Activated naive CD8-positive, alpha-beta T cell treated with anti-CD3 and anti-CD28 coated beads for 36 hours (primary cell): ENCODE measurements around the gene MLLT3. TPM values are rescaled to one million over a fixed set of nuclear protein-coding genes. Genes with fewer than 3 reads are reported as not detected.

ENCODE experiments used
- DNase-seq: peaks from one replicate; pipeline ENCODE4 v3.0.0; 2021
- H3K27ac Mint-ChIP-seq: one replicate; pipeline ENCODE4 v1.8.0; 2022; ENCODE audit warnings: mild to moderate bottlenecking, moderate library complexity, mixed read lengths
- H3K27me3 Mint-ChIP-seq: one replicate; pipeline ENCODE4 v1.8.0; 2022; ENCODE audit warnings: mild to moderate bottlenecking, mixed read lengths
- H3K36me3 Mint-ChIP-seq: one replicate; pipeline ENCODE4 v1.8.0; 2021; ENCODE audit warnings: mild to moderate bottlenecking, mixed read lengths
- H3K4me1 Mint-ChIP-seq: one replicate; pipeline ENCODE4 v1.8.0; 2021; ENCODE audit warnings: mixed read lengths
- H3K4me3 Mint-ChIP-seq: one replicate; pipeline ENCODE4 v1.8.0; 2022; ENCODE audit warnings: mild to moderate bottlenecking, moderate library complexity, mixed read lengths
- H3K9me3 Mint-ChIP-seq: one replicate; pipeline ENCODE4 v1.8.0; 2022; ENCODE audit warnings: mixed read lengths
- total RNA-seq, 2 experiments: library from RNA; stranded (reverse); gene quantifications; one replicate each; pipeline ENCODE4 v1.2.3, GENCODE V29; 2021

The MLLT3 gene
- total RNA-seq, 2 experiments from 2014 or later: 68.0 to 69.9 TPM

DNA sequence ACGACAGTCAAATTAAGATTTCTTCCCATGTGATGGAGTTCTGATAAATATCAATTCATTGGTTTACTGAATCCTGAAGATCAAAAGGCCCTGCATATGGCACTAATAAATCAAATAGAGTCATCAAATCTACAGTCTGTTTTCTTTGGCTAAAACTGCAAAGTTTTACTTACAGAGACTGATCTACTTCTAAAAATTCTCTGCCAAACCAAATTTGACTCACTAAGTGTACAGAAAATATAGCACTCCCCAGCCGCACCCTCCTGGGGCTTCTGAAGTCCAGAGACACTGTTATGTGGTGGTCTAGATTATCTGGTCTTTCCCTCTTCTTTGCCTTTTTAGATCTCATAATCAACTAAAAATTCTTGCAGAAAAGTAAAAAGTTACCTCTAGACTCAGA lies 237.7 kb downstream of the MLLT3 start:
- Mint-ChIP-seq H3K27me3 (no peaks in the 10 kb centered on the region), H3K9me3 (peaks cover 6% of the 10 kb centered on the region), H3K27ac (no peak overlapping the region), H3K36me3 (peaks cover 20% of the 10 kb centered on the region), H3K4me3 (no peak overlapping the region), H3K4me1 (peaks cover 24% of the 10 kb centered on the region)
- no peak for DNase-seq

DNA sequence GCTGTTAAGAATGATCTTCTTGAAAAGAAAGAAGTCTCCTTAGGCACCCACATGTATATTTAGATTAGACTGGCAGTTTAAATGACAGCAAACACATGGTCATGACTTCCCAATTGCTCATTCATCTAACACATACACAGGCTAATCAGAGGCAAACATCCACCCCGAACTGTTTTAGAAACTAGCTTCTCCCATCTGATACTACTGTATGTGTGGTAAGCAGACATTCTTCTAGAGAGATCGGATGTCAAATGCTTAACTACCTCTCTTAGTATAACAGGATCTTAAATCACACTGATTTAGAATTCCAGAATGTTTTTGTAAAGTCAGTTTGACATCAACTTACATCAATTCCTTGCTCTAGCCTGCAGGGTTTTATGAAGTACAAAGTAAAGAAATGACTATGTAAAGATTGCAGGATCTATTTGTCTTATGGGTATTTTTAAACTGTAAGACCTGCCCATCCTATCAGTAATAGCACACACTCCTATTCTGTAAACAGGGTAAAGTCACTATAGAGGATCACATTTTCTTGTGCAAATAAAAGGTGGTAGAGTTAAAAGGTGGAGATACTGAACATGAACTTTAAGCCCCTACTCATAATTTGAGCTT lies 239.7 kb downstream of the MLLT3 start:
- no peak for DNase-seq
- Mint-ChIP-seq H3K27me3 (no peaks in the 10 kb centered on the region), H3K4me1 (peaks cover 35% of the 10 kb centered on the region), H3K9me3 (no peaks in the 10 kb centered on the region), H3K4me3 (no peak overlapping the region), H3K27ac (no peak overlapping the region), H3K36me3 (peaks cover 13% of the 10 kb centered on the region)

DNA sequence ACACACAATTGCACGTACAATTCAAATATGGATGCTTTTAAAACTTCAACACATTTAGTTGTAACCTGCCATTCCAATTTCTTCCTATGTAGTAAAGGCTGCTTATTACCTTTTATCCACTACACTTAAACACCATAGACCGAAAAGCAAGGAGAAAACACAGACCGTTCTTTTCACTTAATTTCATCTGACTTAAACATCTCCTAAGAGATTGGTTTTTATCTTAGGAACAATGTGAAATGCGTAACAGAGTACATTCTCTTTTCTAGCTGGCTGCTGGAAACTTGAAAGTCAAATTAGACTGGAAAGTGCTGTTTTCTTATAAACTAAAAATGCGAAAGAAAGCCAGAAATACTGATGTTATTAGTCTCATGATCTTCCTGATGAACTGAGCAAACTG lies 241.8 kb downstream of the MLLT3 start:
- Mint-ChIP-seq H3K36me3 (peaks cover 21% of the 10 kb centered on the region), H3K27ac (no peak overlapping the region), H3K9me3 (no peaks in the 10 kb centered on the region), H3K4me1 (peaks cover 48% of the 10 kb centered on the region), H3K27me3 (no peaks in the 10 kb centered on the region), H3K4me3 (no peak overlapping the region)
- no peak for DNase-seq

DNA sequence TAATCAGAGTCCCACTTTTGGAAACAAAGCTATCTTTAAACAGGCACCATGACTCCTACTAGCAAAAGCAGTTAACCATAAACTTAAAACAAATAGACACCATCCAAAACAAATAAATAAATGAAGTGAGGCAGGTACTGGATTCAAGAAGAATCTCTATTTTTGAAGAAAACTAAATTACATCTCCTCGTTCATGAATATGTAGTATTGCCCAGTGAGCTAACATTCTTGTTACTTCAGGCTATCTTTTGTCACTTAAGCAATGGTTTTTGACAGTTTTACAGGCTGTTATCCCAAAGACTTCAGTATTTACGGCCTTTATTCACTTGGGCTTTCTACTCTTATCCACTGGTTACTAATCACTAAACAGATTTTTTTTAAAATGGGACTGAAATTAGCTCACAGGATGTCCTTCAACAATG lies 242.5 kb downstream of the MLLT3 start:
- Mint-ChIP-seq H3K4me1 (peaks cover 48% of the 10 kb centered on the region), H3K27ac (no peak overlapping the region), H3K36me3 (peaks cover 27% of the 10 kb centered on the region), H3K4me3 (no peak overlapping the region), H3K9me3 (no peaks in the 10 kb centered on the region), H3K27me3 (no peaks in the 10 kb centered on the region)
- no peak for DNase-seq

DNA sequence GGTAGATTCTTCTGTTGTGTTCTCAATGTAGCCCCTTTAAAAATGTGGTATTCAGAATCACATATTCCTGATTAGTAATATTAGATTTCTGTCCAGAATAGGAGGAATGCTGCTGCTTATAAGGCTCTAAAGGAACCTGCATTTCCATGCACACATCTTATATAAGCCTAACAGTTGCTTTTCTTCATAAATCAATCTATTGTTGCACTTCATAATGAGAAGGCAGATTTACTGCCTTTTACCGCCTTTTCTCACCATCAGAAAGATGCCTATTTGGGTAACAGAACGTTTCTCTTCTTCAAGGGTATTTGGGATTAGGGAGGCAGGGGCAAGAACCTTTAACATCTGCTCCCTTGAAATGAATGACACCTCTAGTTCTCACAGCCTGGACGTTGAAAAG lies 243.4 kb downstream of the MLLT3 start:
- H3K27ac Mint-ChIP-seq: no peak overlapping the region
- H3K27me3 Mint-ChIP-seq: no peaks in the 10 kb centered on the region
- no peak for DNase-seq
- H3K4me3 Mint-ChIP-seq: no peak overlapping the region
- peaks cover 49% of the 10 kb centered on the region for H3K4me1 Mint-ChIP-seq
- H3K36me3 Mint-ChIP-seq: peaks cover 29% of the 10 kb centered on the region
- H3K9me3 Mint-ChIP-seq: no peaks in the 10 kb centered on the region

DNA sequence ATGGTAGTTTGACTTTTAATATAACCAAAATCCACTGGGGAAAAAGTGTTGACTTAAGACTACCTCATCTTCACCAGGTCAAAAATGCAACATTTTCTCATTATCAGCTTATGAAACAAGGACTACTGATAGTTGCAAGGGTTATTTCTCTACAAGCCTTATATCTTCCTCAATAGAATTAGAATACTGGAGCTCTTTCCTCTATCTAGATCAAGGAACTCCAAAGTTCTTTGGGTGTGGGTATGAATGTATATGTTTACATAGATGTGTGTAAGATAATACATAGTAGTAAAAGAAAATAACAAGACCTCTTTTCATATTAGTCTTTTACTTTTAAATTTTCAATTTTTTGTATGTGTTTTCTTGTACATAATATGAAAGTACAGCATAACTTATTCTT lies 244.5 kb downstream of the MLLT3 start:
- Mint-ChIP-seq H3K36me3 (peaks cover 29% of the 10 kb centered on the region), H3K27me3 (no peaks in the 10 kb centered on the region), H3K4me1 (peaks cover 52% of the 10 kb centered on the region), H3K27ac (no peak overlapping the region), H3K9me3 (no peaks in the 10 kb centered on the region), H3K4me3 (no peak overlapping the region)
- no peak for DNase-seq

DNA sequence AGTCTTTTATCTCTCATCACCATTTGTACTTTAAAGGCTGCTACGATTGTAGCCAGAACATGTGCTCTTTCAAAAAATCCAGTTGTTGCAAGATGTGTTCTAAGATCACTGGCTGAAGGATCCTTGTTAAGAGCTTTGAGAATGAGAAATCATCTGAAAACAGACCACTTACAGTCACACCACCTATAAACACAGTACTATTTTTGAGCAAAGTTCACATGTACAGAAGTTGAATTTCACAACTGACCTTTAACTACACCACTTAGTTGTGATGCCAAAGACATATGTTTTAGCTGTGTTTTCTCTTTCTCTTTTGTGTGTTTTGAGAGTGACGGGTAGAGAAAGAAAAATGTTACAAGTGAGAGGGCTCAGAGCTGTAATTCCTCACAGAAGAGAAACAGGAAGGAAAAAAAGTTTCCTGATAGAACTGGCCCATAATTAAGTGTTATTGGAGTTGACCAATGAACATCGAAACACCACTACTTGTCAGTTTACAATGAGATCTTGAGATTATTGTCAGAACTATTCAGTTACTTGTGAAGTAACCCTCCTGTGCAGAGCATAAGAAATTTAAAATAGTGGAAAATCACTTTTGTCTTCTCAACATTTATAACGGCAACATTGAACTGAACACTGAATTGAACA lies 245.4 kb downstream of the MLLT3 start:
- Mint-ChIP-seq H3K27me3 (no peaks in the 10 kb centered on the region), H3K27ac (no peak overlapping the region), H3K36me3 (peaks cover 30% of the 10 kb centered on the region), H3K9me3 (no peaks in the 10 kb centered on the region), H3K4me3 (no peak overlapping the region), H3K4me1 (peaks cover 46% of the 10 kb centered on the region)
- DNase-seq: no peak

DNA sequence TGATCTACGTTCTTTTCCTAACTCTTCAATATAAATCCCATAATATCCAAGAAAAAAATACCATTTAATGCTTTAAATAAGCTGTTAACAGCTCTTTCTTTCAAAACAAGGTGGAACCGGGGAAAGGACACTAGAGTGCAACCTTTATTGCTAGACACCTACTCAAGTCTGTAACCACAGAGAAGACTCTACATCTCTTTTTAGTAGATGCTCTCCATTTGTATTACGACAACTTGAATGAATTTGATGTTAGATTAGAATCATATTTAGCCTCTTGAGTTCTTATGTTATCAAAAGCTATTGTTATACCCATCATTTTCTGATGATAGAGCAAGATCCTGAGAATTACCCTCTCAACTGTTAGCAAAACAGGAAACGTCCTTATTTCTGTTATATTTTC lies 246.3 kb downstream of the MLLT3 start:
- H3K36me3 Mint-ChIP-seq: peaks cover 37% of the 10 kb centered on the region
- H3K27me3 Mint-ChIP-seq: no peaks in the 10 kb centered on the region
- H3K4me3 Mint-ChIP-seq: no peak overlapping the region
- H3K9me3 Mint-ChIP-seq: no peaks in the 10 kb centered on the region
- H3K27ac Mint-ChIP-seq: no peak overlapping the region
- DNase-seq: no peak
- peaks cover 53% of the 10 kb centered on the region for H3K4me1 Mint-ChIP-seq

DNA sequence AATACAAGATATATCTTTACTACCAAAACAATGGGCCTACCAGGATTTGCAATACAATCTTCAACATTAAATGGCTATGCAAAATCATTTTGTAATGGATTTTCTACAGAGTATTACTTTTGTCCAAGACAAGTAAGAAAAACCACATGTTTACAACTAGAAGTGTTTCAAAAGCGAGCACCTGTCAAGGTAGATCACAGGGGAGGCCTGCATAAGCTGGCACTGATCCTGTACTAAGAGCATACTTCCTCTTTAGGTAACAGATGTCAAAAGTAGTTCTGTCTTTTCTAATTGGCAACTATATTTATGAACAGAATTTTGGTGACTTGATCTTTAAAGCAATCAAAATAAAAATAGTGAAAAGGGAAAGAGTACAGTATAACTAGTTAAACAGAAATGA lies 249.0 kb downstream of the MLLT3 start:
- H3K9me3 Mint-ChIP-seq: no peaks in the 10 kb centered on the region
- peaks cover 39% of the 10 kb centered on the region for H3K36me3 Mint-ChIP-seq
- no peak overlapping the region for H3K27ac Mint-ChIP-seq
- DNase-seq: no peak
- H3K4me3 Mint-ChIP-seq: no peak overlapping the region
- H3K27me3 Mint-ChIP-seq: no peaks in the 10 kb centered on the region
- peaks cover 57% of the 10 kb centered on the region for H3K4me1 Mint-ChIP-seq

DNA sequence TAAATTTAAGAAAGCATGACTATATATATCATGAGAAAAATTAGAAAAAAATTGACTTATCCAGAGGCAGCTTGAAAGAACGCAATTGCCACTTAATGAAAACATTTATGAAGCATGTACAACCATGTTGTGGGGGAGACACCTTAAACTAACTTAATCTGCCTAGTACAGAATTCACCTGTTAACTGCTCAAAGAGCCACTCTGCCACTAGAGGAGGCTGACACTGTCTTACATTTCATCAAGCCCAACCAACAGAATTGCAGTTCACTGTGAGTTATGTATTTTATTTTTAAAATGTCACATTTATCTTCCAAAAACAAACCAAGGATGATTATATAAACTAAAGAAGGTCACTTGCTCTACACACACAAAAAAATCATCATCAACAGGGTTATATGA lies 252.9 kb downstream of the MLLT3 start:
- H3K36me3 Mint-ChIP-seq: peaks cover 37% of the 10 kb centered on the region
- no peaks in the 10 kb centered on the region for H3K27me3 Mint-ChIP-seq
- peaks cover 43% of the 10 kb centered on the region for H3K4me1 Mint-ChIP-seq
- no peak overlapping the region for H3K4me3 Mint-ChIP-seq
- no peak for DNase-seq
- peaks cover 2% of the 10 kb centered on the region for H3K9me3 Mint-ChIP-seq
- H3K27ac Mint-ChIP-seq: no peak overlapping the region

DNA sequence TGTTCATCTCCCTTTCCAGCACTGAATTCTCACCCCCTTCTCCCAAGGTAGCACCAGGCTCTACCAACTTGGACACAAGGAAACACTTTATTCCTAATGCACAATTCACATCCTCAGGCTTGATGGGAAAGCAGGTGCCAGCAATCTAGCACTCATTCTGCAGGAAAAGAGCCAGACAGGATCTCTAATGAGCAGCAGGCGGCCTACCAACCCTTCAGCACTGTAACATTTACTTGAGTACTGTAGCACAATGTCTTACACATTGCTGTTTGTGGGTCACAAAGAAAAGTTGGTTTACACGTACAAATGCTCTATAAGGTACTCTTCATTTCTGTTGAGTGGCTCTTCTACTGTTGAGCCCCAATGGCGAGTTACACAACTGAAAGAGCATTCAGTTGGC lies 254.4 kb downstream of the MLLT3 start:
- Mint-ChIP-seq H3K27ac (no peak overlapping the region), H3K9me3 (peaks cover 2% of the 10 kb centered on the region), H3K4me1 (peaks cover 36% of the 10 kb centered on the region)

DNA sequence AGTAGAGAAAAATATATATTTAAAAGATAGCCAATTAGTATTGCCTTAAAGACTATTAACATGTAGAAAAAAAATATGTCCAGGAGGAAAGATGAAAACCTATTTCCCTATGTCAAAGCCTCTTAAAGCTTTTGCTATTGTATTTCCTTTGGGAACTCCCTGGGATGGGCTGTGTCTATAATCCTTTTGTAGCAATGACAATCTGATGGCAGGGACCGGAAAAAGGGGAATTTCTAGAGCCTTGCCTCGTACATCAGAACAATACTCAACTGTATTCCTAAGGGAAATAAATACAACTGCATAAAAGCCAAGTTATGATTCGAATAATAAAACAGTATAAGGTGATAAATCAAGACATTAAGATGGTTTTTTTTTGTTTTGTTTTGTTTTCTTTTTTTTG lies 257.3 kb downstream of the MLLT3 start:
- DNase-seq: no peak
- H3K4me1 Mint-ChIP-seq: peaks cover 52% of the 10 kb centered on the region
- H3K36me3 Mint-ChIP-seq: peaks cover 53% of the 10 kb centered on the region
- peaks cover 2% of the 10 kb centered on the region for H3K9me3 Mint-ChIP-seq
- no peaks in the 10 kb centered on the region for H3K27me3 Mint-ChIP-seq
- H3K27ac Mint-ChIP-seq: no peak overlapping the region
- no peak overlapping the region for H3K4me3 Mint-ChIP-seq

More for the DNA sequence above, 254.4 kb downstream of the MLLT3 start:
- Mint-ChIP-seq H3K36me3 (peaks cover 42% of the 10 kb centered on the region), H3K4me3 (no peak overlapping the region), H3K27me3 (no peaks in the 10 kb centered on the region)
- DNase-seq: no peak

DNA sequence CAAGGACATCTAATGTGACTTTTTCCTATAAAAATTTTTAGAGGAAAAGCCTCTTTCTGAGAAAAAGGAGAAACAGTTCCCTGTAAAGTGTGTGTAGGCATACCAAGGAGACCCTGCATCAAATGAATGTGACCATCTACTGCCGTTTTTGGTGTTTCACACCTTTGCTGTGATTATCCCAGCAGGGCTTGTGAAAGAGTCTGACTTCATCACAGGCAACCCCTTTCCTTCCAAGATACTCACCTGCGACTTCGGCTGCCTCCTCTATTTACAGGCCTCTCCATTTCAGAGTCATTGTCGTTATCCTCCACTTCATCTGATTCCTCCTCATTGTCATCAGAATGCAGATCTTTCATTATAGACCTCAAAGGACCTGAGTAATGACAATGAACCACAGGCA lies 259.1 kb downstream of the MLLT3 start:
- Mint-ChIP-seq H3K36me3 (peaks cover 60% of the 10 kb centered on the region), H3K27ac (no peak overlapping the region), H3K9me3 (peaks cover 2% of the 10 kb centered on the region), H3K4me1 (peaks cover 51% of the 10 kb centered on the region), H3K4me3 (no peak overlapping the region), H3K27me3 (no peaks in the 10 kb centered on the region)
- DNase-seq: no peak

DNA sequence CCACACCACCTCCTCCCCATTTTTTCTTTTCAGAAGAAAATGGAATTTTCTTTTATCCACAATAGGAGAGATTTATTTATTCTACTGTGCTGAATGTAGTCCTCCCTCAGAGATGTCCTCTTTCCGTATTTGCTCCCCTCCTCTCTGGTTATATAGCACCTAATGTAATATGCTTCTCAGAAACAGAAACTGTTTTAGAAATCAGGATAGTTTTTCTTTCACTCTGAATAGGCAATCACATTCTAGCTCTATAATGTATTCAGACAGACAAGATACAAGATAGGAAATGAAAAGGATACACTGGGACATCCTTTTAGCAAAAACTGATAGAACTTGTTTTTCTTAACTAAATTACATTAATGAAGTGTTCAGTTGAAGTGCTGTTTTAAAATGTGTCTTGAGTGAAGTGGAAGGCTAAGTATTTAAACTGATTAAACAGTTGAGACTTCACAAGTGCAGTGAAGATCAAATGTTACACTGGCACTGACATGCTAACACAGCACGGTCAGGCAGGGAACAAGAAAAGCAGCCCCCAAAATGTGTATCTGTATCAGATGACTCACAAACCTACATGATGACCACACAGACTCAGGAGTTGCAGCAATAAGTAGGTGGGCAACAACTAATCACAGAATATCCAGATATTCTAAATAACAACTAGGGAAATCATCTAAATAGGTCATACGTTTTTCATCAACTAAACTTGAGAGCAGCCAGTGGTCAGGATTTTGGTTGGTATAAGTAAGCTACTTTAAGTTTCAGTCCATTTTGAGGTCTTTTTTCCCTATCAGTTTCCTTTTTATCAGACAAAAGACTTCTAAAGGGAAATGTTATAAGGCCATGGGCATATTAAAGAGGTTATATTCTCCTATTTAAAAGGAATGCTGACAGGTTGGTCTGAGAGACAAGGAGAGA lies 260.4 kb downstream of the MLLT3 start:
- Mint-ChIP-seq H3K27ac (peak overlapping the region; percentile 78), H3K36me3 (peaks cover 54% of the 10 kb centered on the region), H3K9me3 (no peaks in the 10 kb centered on the region), H3K4me1 (peaks cover 60% of the 10 kb centered on the region), H3K27me3 (no peaks in the 10 kb centered on the region), H3K4me3 (no peak overlapping the region)
- DNase-seq: no peak

DNA sequence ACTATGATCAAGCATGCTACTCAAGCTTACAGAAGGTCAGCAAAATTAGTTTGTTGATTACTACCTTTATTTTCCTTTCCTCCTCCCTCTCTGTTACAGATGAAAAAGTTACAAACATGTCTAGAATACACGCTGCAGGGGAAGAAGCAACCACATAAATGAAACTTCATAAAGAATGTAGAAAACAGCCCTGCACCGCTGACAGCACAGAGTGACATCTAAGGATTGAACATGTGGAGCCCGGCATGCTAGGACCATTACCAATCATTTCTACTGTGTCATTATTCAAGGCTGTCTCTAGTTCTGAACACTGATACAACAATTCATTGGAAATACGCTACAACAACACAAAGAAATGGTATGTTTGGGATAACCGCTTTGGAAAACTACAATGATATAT lies 261.1 kb downstream of the MLLT3 start:
- H3K4me1 Mint-ChIP-seq: peaks cover 65% of the 10 kb centered on the region
- H3K36me3 Mint-ChIP-seq: peaks cover 47% of the 10 kb centered on the region
- peak overlapping the region; percentile 23 for H3K27ac Mint-ChIP-seq
- no peaks in the 10 kb centered on the region for H3K27me3 Mint-ChIP-seq
- no peak overlapping the region for H3K4me3 Mint-ChIP-seq
- no peaks in the 10 kb centered on the region for H3K9me3 Mint-ChIP-seq
- no peak for DNase-seq
